GM10266 (cell line): ENCODE measurements around the gene CREB5.

Experiments used
- DNase-seq: peaks from one replicate; pipeline ENCODE4 v3.0.0; 2012; ENCODE audit errors: extremely low spot score
- TF ChIP-seq, protein P1 (sequence below): IDR thresholded peaks from 2 replicates; pipeline ENCODE4 v1.5.1; 2012; ENCODE audit warnings: mild to moderate bottlenecking, low read depth; ENCODE audit not compliant: control insufficient read depth, insufficient read depth; ENCODE audit errors: missing control alignments

CREB5 gene

DNA sequence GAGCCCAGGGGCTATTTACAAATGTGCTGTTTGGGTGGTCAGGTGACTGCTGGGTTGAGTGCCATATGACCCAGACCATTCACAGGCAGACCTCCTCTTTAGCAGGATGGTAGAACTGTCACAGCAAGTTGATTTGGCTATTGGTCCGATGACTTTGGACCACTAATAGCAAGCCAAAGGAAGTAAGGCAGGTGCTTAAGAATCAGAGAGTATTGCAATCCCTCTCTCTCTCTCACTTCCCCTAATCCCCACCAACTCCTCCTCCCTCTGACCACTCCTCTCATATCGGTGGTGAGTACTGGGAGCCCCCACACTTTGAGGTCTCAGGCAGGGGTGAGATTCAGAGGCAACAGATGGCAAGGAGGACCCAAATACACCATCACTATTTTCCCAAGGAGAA, 380.5 kb downstream of the CREB5 start:
- TF ChIP-seq, protein P1, sequence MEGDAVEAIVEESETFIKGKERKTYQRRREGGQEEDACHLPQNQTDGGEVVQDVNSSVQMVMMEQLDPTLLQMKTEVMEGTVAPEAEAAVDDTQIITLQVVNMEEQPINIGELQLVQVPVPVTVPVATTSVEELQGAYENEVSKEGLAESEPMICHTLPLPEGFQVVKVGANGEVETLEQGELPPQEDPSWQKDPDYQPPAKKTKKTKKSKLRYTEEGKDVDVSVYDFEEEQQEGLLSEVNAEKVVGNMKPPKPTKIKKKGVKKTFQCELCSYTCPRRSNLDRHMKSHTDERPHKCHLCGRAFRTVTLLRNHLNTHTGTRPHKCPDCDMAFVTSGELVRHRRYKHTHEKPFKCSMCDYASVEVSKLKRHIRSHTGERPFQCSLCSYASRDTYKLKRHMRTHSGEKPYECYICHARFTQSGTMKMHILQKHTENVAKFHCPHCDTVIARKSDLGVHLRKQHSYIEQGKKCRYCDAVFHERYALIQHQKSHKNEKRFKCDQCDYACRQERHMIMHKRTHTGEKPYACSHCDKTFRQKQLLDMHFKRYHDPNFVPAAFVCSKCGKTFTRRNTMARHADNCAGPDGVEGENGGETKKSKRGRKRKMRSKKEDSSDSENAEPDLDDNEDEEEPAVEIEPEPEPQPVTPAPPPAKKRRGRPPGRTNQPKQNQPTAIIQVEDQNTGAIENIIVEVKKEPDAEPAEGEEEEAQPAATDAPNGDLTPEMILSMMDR = no peak
- DNase-seq = peak; percentile 28

- TF ChIP-seq, protein P1 = no peak
- no peak for DNase-seq
Measured at GRCh38 chr7:28793381-28794085, 381.2 kb downstream of the CREB5 start.

DNA sequence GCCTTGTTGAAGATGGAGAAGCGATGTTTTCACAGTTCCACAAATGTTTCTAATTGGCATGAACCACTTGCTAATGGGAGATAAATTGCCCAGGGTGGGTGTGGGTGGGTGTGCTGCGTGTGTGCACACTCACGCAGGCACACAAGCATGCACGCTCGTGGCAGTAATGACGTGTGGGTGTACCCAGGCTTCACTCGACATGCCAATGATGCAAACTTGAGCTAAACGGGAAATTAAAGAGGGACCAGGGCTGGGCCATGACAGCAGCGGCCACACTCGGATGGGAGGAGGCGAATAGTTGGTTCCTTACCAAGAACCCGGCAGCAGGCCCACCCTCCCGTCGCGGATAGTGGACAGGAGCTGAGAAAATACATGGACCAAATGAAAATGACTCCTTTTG, 386.0 kb downstream of the CREB5 start:
- no peak for DNase-seq
- TF ChIP-seq, protein P1 = no peak

DNA sequence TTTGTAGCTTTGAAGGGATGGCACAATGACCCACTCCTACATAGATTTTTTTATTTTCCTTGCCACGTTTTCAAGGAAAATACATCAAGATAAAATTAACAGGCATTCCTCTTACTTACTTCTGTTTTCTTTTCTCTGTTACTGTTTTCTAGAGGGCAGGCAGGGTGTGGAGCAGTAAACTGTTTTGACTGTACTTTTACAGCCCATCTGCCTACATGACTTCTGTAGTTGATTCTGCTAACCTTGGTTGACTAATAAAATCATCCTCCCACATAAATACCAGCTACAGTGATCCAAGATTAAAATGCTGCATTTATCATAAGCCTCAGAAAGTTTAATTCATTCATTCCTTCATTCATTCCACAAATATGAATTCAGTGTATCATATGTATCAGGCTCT, 387.3 kb downstream of the CREB5 start:
- TF ChIP-seq, protein P1 = no peak
- no peak for DNase-seq

- TF ChIP-seq, protein P1 = no peak
- DNase-seq = no peak
Measured at GRCh38 chr7:28800150-28800549, 387.8 kb downstream of the CREB5 start.

DNA sequence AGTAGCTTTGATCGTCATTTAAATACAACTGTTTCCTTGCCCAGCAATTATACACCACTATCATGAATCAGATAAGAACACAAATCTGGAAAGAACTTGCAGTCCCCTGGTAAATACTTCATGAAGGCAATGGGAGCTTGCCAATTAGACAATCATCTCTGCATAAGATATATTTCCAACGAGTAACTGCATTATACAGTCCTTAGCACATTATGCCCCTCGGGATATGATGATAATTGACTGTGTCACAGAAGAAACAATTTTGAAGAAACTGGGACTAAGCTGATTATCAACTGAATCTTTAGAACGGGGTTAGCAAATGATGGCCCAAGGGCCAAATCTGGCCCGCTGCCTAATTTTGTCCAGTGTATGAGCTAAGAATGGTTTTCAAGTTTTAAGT, 390.1 kb downstream of the CREB5 start:
- TF ChIP-seq, protein P1 = no peak
- no peak for DNase-seq

DNA sequence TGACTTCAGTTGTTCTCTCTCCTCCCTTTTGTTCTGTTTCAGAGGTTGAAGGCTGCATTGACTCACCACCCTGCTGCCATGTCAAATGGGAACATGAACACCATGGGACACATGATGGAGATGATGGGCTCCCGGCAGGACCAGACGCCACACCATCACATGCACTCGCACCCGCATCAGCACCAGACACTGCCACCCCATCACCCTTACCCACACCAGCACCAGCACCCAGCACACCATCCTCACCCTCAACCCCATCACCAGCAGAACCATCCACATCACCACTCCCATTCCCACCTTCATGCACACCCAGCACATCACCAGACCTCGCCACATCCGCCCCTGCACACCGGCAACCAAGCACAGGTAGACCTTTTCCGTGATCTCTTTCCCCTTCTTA, 391.8 kb downstream of the CREB5 start:
- TF ChIP-seq, protein P1 = no peak

More for the DNA sequence above, 391.8 kb downstream of the CREB5 start:
- no peak for DNase-seq
